Measurements from ENCODE around the gene ANO8.

The ANO8 gene

GRCh38 chr19:17327654-17328516, 6.8 kb downstream of the ANO8 start:
- Histone ChIP-seq H3K4me1 (ENCODE audit: insufficient read depth, low read length) (peaks cover 11% of the 10 kb centered on the region; the same call in 1 of the 2 replicates), H3K9me3 (ENCODE audit: control insufficient read depth, insufficient read depth, low read length) (no peaks in the 10 kb centered on the region), H3K36me3 (ENCODE audit: insufficient read depth, low read length) (no peaks in the 10 kb centered on the region), H3K9ac (ENCODE audit: low read depth, low read length) (peak overlapping the region; percentile 85)

- H3K36me3 ChIP-seq (ENCODE audit: insufficient read depth, low read length): no peaks in the 10 kb centered on the region
- peak overlapping the region; percentile 54 for H3K9ac ChIP-seq (ENCODE audit: low read depth, low read length)
- no peaks in the 10 kb centered on the region for H3K9me3 ChIP-seq (ENCODE audit: control insufficient read depth, insufficient read depth, low read length)
- peaks cover 18% of the 10 kb centered on the region; the same call in 1 of the 2 replicates for H3K4me1 ChIP-seq (ENCODE audit: insufficient read depth, low read length)
Observed at GRCh38 chr19:17327068-17327653, 7.5 kb downstream of the ANO8 start.

GRCh38 chr19:17326595-17326966, 8.1 kb downstream of the ANO8 start:
- Histone ChIP-seq H3K36me3 (ENCODE audit: insufficient read depth, low read length) (no peaks in the 10 kb centered on the region), H3K9me3 (ENCODE audit: control insufficient read depth, insufficient read depth, low read length) (no peaks in the 10 kb centered on the region), H3K9ac (ENCODE audit: low read depth, low read length) (peak overlapping the region; percentile 54; the same call in 1 of the 2 replicates), H3K4me1 (ENCODE audit: insufficient read depth, low read length) (peaks cover 19% of the 10 kb centered on the region; the same call in 1 of the 2 replicates)

GRCh38 chr19:17325881-17326594, 8.6 kb downstream of the ANO8 start:
- H3K36me3 ChIP-seq (ENCODE audit: insufficient read depth, low read length): no peaks in the 10 kb centered on the region
- H3K9me3 ChIP-seq (ENCODE audit: control insufficient read depth, insufficient read depth, low read length): no peaks in the 10 kb centered on the region
- H3K4me1 ChIP-seq (ENCODE audit: insufficient read depth, low read length): peaks cover 19% of the 10 kb centered on the region; the same call in 1 of the 2 replicates
- peak overlapping the region; percentile 26 for H3K9ac ChIP-seq (ENCODE audit: low read depth, low read length)

GRCh38 chr19:17325133-17325532, 9.5 kb downstream of the ANO8 start:
- no peaks in the 10 kb centered on the region for H3K36me3 ChIP-seq (ENCODE audit: insufficient read depth, low read length)
- no peaks in the 10 kb centered on the region for H3K9me3 ChIP-seq (ENCODE audit: control insufficient read depth, insufficient read depth, low read length)
- peaks cover 19% of the 10 kb centered on the region; the same call in 1 of the 2 replicates for H3K4me1 ChIP-seq (ENCODE audit: insufficient read depth, low read length)
- no peak overlapping the region for H3K9ac ChIP-seq (ENCODE audit: low read depth, low read length)

- no peaks in the 10 kb centered on the region for H3K36me3 ChIP-seq (ENCODE audit: insufficient read depth, low read length)
- H3K9ac ChIP-seq (ENCODE audit: low read depth, low read length): no peak overlapping the region
- H3K9me3 ChIP-seq (ENCODE audit: control insufficient read depth, insufficient read depth, low read length): no peaks in the 10 kb centered on the region
- peaks cover 19% of the 10 kb centered on the region; the same call in 1 of the 2 replicates for H3K4me1 ChIP-seq (ENCODE audit: insufficient read depth, low read length)
Observed at GRCh38 chr19:17324357-17325114, 10.1 kb downstream of the ANO8 start.

GRCh38 chr19:17323964-17324332, 10.7 kb downstream of the ANO8 start:
- Histone ChIP-seq H3K9me3 (ENCODE audit: control insufficient read depth, insufficient read depth, low read length) (no peaks in the 10 kb centered on the region), H3K36me3 (ENCODE audit: insufficient read depth, low read length) (no peaks in the 10 kb centered on the region), H3K9ac (ENCODE audit: low read depth, low read length) (peak overlapping the region; percentile 26; the same call in 1 of the 2 replicates), H3K4me1 (ENCODE audit: insufficient read depth, low read length) (peaks cover 19% of the 10 kb centered on the region; the same call in 1 of the 2 replicates)

- peak overlapping the region; percentile 26; the same call in 1 of the 2 replicates for H3K9ac ChIP-seq (ENCODE audit: low read depth, low read length)
- no peaks in the 10 kb centered on the region for H3K9me3 ChIP-seq (ENCODE audit: control insufficient read depth, insufficient read depth, low read length)
- no peaks in the 10 kb centered on the region for H3K36me3 ChIP-seq (ENCODE audit: insufficient read depth, low read length)
- peaks cover 19% of the 10 kb centered on the region; the same call in 1 of the 2 replicates for H3K4me1 ChIP-seq (ENCODE audit: insufficient read depth, low read length)
Observed at GRCh38 chr19:17323300-17323963, 11.2 kb downstream of the ANO8 start.

- peak overlapping the region; percentile 26; the same call in 1 of the 2 replicates for H3K9ac ChIP-seq (ENCODE audit: low read depth, low read length)
- no peaks in the 10 kb centered on the region for H3K36me3 ChIP-seq (ENCODE audit: insufficient read depth, low read length)
- no peaks in the 10 kb centered on the region for H3K9me3 ChIP-seq (ENCODE audit: control insufficient read depth, insufficient read depth, low read length)
- peaks cover 19% of the 10 kb centered on the region; the same call in 1 of the 2 replicates for H3K4me1 ChIP-seq (ENCODE audit: insufficient read depth, low read length)
Observed at GRCh38 chr19:17322854-17323253, 11.8 kb downstream of the ANO8 start.

- H3K9ac ChIP-seq (ENCODE audit: low read depth, low read length): no peak overlapping the region
- H3K36me3 ChIP-seq (ENCODE audit: insufficient read depth, low read length): no peaks in the 10 kb centered on the region
- H3K4me1 ChIP-seq (ENCODE audit: insufficient read depth, low read length): peaks cover 19% of the 10 kb centered on the region; the same call in 1 of the 2 replicates
- H3K9me3 ChIP-seq (ENCODE audit: control insufficient read depth, insufficient read depth, low read length): no peaks in the 10 kb centered on the region
Observed at GRCh38 chr19:17321655-17322489, 12.8 kb downstream of the ANO8 start.

GRCh38 chr19:17320435-17320834, 14.2 kb downstream of the ANO8 start:
- H3K9me3 ChIP-seq (ENCODE audit: control insufficient read depth, insufficient read depth, low read length): no peaks in the 10 kb centered on the region
- 0 out of 2 replicates have a peak, but pooled peaks cover 3% of the 10 kb centered on the region for H3K36me3 ChIP-seq (ENCODE audit: insufficient read depth, low read length)
- peaks cover 11% of the 10 kb centered on the region; the same call in 1 of the 2 replicates for H3K4me1 ChIP-seq (ENCODE audit: insufficient read depth, low read length)
- no peak overlapping the region for H3K9ac ChIP-seq (ENCODE audit: low read depth, low read length)

- H3K9me3 ChIP-seq (ENCODE audit: control insufficient read depth, insufficient read depth, low read length): no peaks in the 10 kb centered on the region
- H3K9ac ChIP-seq (ENCODE audit: low read depth, low read length): no peak overlapping the region
- peaks cover 11% of the 10 kb centered on the region; the same call in 1 of the 2 replicates for H3K4me1 ChIP-seq (ENCODE audit: insufficient read depth, low read length)
- H3K36me3 ChIP-seq (ENCODE audit: insufficient read depth, low read length): 0 out of 2 replicates have a peak, but pooled peaks cover 3% of the 10 kb centered on the region
Observed at GRCh38 chr19:17319473-17320238, 15.0 kb downstream of the ANO8 start.
